ENCODE data around the gene HIF1AN.

The HIF1AN gene

GRCh38 chr10:100522107-100522801 is 13.5 kb upstream of the HIF1AN start:
- no peak for DNase-seq

GRCh38 chr10:100522945-100523344 is 12.8 kb upstream of the HIF1AN start:
- DNase-seq: no peak

GRCh38 chr10:100524206-100524605 is 11.5 kb upstream of the HIF1AN start:
- DNase-seq: no peak

GRCh38 chr10:100524638-100525037 is 11.1 kb upstream of the HIF1AN start:
- no peak for DNase-seq

- DNase-seq: no peak
These were observed 7.4 kb upstream of the HIF1AN start for GRCh38 chr10:100528123-100528886.

- no peak for DNase-seq
These were observed 6.7 kb upstream of the HIF1AN start for GRCh38 chr10:100528921-100529474.

GRCh38 chr10:100529475-100530298 is 6.1 kb upstream of the HIF1AN start, which contains the start of gene NDUFB8:
NDUFB8 (minus strand) TSS chr10:100529871; CDS start chr10:100529851, 20 bp downstream.
- DNase-seq: peak; percentile 61

GRCh38 chr10:100531761-100532160 is 4.0 kb upstream of the HIF1AN start:
- DNase-seq: no peak

- no peak for DNase-seq
These were observed 1.0 kb upstream of the HIF1AN start for GRCh38 chr10:100534726-100535125.

- no peak for DNase-seq
These were observed 417 bp upstream of the HIF1AN start for GRCh38 chr10:100535338-100535714.

- no peak for DNase-seq
These were observed 1.7 kb downstream of the HIF1AN start for GRCh38 chr10:100537475-100537874.

- no peak for DNase-seq
These were observed 9.2 kb downstream of the HIF1AN start for GRCh38 chr10:100544950-100545349.

GRCh38 chr10:100551196-100551595 is 15.5 kb downstream of the HIF1AN start:
- DNase-seq: no peak

- DNase-seq: no peak
These were observed 16.0 kb downstream of the HIF1AN start for GRCh38 chr10:100551738-100552137.

GRCh38 chr10:100553929-100554328 is 18.2 kb downstream of the HIF1AN start:
- DNase-seq: no peak

GRCh38 chr10:100554902-100555301 is 19.2 kb downstream of the HIF1AN start:
- no peak for DNase-seq

GRCh38 chr10:100560248-100560647 is 24.5 kb downstream of the HIF1AN start:
- DNase-seq: no peak

- no peak for DNase-seq
These were observed 25.3 kb downstream of the HIF1AN start for GRCh38 chr10:100561005-100561404.

GRCh38 chr10:100562008-100562672 is 26.4 kb downstream of the HIF1AN start:
- DNase-seq: no peak

- DNase-seq: no peak
These were observed 29.7 kb downstream of the HIF1AN start for GRCh38 chr10:100565206-100565985.

GRCh38 chr10:100566561-100566960 is 30.8 kb downstream of the HIF1AN start:
- DNase-seq: no peak

- DNase-seq: no peak
These were observed 31.5 kb downstream of the HIF1AN start for GRCh38 chr10:100567249-100567648.

All from COR-L47 (cell line).